Pancreas (tissue), 10 donors: ENCODE data around the gene DSCAML1. TPM values are rescaled to one million over a fixed set of nuclear protein-coding genes. Genes with fewer than 3 reads are reported as not detected.

ENCODE experiments used
- ATAC-seq, 4 donors: fragments of 200-7000 bp; cut with Tn5 transposase; one replicate each; pipeline versions ENCODE4 v1.8.0 to v1.9.1; 2020; ENCODE audit warnings: mild to moderate bottlenecking in 4 of 4, moderate library complexity in 4 of 4
- DNase-seq, 6 donors: peaks; one replicate each; pipeline ENCODE4 v3.0.0-alpha.2; 2020
- FAIRE-seq: peaks from 2 replicates; lab custom pipeline; 2012; peaks lifted over from hg19 to GRCh38; lab: Jason Lieb, UNC
- H3K27ac ChIP-seq, 4 donors: fragments of 200-600 bp; sonication (generic); 1 replicate in 3 of 4; 2 replicates in 1 of 4; pipeline versions ENCODE4 v1.5.0 to v1.8.0; 2020
- H3K27me3 ChIP-seq, 4 donors: fragments of 200-600 bp; one replicate each; pipeline ENCODE4 v1.8.0; 2021
- H3K36me3 ChIP-seq, 3 donors: fragments of 200-600 bp; sonication (generic) in 1 of 3; one replicate each; pipeline versions ENCODE4 v1.5.0 to v1.8.0; 2020 to 2021
- H3K4me1 ChIP-seq, 3 donors: fragments of 200-600 bp; one replicate each; pipeline ENCODE4 v1.8.0; 2021
- H3K4me3 ChIP-seq, 4 donors: fragments of 200-600 bp; sonication (generic) in 2 of 4; one replicate each; pipeline versions ENCODE4 v1.5.0 to v1.8.0; 2020 to 2021
- H3K9me3 ChIP-seq, 4 donors: fragments of 200-600 bp; one replicate each; pipeline ENCODE4 v1.8.0; 2021
- WGBS, 2 donors: extraction: QIAGEN DNeasy Blood & Tissue Kit; methylation state at CpG; one replicate each; pipeline ENCODE4 v1.1.7; 2013; 5-methylcytosine and 5-hydroxymethylcytosine counted together
- intact Hi-C, 3 donors: fragments of 100-400 bp; cut with DNase I; formaldehyde crosslinking; loops; one replicate each; pipeline versions ENCODE4 v1.11.1 to v1.14.2; 2022
- polyA plus RNA-seq, 2 donors: library from polyadenylated mRNA; stranded (reverse); fragments of 200-250 nt; gene quantifications; one replicate each; pipeline ENCODE4 v1.2.3, GENCODE V29; 2013
- total RNA-seq, 6 donors: library from RNA; stranded (reverse); fragmentation: NEBNext Ultra II Directional in 4 of 6; extraction: Animal tissue kit (Norgen Biotek cat#: 25700) in 4 of 6; gene quantifications; one replicate each; pipeline versions ENCODE4 v1.2.1 to v1.2.4, GENCODE V29; 2021 to 2023
- TF ChIP-seq, protein P1 (sequence below), 4 donors: fragments of 200-600 bp; sonication (generic) in 3 of 4; IDR thresholded peaks; one replicate each; pipeline versions ENCODE4 v1.5.0 to v1.8.0; 2021; ENCODE audit warnings: antibody characterized with exemption in 4 of 4
- donor health status: healthy with polysubstance abuse.
- donor health status: DM: no; HTN: no; CAD: no; lungs with moderate emphysema.
- donor health status: DM: no; HTN: no; CAD: no.
- donor health status: control.
- donor health status: control.
- donor health status: Bipolar disorder and iron deficiency.
- donor health status: DM: yes; HTN: yes; CAD: no.
- donor health status: DM: no; HTN: no; CAD: no.
- donor health status: DM: no; HTN: no; CAD: no.
- donor health status: DM: yes; HTN: yes; CAD: no.

The DSCAML1 gene
- total and polyA plus RNA-seq, 8 donors: 0.69 to 2.7 (median 1.8) TPM

DNA sequence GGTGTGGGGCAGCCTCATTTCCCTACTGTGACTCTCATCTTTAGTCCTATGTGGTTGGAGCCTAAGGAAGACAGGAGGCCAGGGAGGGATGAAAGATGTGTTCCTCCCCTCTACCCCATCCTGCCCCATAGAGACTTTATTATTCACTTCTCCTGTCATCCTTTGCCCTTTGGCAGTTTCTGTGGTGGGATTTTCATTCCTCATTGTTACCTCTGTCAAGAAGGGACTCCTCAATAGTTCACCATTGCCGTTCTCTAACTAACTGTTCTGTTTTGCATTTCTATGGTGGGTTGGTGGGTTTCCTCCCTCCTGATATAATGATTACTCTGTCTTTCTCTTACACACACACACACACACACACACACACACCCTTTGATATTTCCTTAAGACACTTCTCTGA lies 202.3 kb downstream of the DSCAML1 start:
- H3K4me1 ChIP-seq: no peaks in the 10 kb centered on the region
- intact Hi-C loops: no loop called here
- no peak for DNase-seq
- no peaks in the 10 kb centered on the region for H3K36me3 ChIP-seq
- no peaks in the 10 kb centered on the region for H3K27me3 ChIP-seq
- no peaks in the 10 kb centered on the region for H3K9me3 ChIP-seq
- no peak for ATAC-seq
- TF ChIP-seq, protein P1, sequence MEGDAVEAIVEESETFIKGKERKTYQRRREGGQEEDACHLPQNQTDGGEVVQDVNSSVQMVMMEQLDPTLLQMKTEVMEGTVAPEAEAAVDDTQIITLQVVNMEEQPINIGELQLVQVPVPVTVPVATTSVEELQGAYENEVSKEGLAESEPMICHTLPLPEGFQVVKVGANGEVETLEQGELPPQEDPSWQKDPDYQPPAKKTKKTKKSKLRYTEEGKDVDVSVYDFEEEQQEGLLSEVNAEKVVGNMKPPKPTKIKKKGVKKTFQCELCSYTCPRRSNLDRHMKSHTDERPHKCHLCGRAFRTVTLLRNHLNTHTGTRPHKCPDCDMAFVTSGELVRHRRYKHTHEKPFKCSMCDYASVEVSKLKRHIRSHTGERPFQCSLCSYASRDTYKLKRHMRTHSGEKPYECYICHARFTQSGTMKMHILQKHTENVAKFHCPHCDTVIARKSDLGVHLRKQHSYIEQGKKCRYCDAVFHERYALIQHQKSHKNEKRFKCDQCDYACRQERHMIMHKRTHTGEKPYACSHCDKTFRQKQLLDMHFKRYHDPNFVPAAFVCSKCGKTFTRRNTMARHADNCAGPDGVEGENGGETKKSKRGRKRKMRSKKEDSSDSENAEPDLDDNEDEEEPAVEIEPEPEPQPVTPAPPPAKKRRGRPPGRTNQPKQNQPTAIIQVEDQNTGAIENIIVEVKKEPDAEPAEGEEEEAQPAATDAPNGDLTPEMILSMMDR (IDR thresholded peaks at IDR 0.05): no peak
- WGBS, 2 donors: 58 to 71% methylated on average over 1 of the region's 1 CpG
- no peak overlapping the region for H3K27ac ChIP-seq
- FAIRE-seq: no peak
- no peak overlapping the region for H3K4me3 ChIP-seq

DNA sequence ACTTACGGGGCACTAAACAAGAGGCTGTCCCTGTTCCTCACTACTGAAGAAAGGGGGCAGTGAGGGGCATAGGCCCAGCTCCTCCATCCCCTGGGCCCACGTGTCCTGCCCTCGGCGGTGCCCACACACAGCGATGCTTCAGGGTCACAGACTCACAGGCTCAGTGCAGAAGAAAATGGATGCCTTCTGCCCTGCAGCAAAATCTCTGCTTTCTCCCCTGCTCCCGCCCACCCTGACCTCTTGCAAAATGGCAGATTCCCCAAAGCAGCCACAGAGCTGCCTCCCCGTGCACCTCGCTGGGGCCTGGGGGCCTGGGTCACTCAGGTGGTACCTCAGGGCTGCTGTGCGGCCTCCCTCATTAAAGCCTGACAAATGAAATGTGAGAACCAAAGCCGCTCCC lies 204.0 kb downstream of the DSCAML1 start:
- TF ChIP-seq, protein P1 (IDR thresholded peaks at IDR 0.05): no peak

GRCh38 chr11:117591316-117592039 lies 205.5 kb downstream of the DSCAML1 start:
- WGBS, 2 donors: 56 to 60% methylated on average over 16 of the region's 16 CpGs
- DNase-seq (no peak), ATAC-seq (no peak), FAIRE-seq (no peak)
- TF ChIP-seq, protein P1 (IDR thresholded peaks at IDR 0.05): no peak
- Histone ChIP-seq H3K4me1 (no peaks in the 10 kb centered on the region), H3K4me3 (no peak overlapping the region), H3K27ac (no peak overlapping the region), H3K9me3 (no peaks in the 10 kb centered on the region), H3K36me3 (no peaks in the 10 kb centered on the region), H3K27me3 (no peaks in the 10 kb centered on the region)
- intact Hi-C loops: no loop called here

More for the DNA sequence above, 204.0 kb downstream of the DSCAML1 start:
- WGBS, 2 donors: 78 to 84% methylated on average over 10 of the region's 10 CpGs
- intact Hi-C loops: no loop called here
- H3K27me3 ChIP-seq: no peaks in the 10 kb centered on the region
- no peak overlapping the region for H3K27ac ChIP-seq
- FAIRE-seq: no peak
- no peaks in the 10 kb centered on the region for H3K36me3 ChIP-seq
- no peak for DNase-seq
- no peak overlapping the region for H3K4me3 ChIP-seq
- no peaks in the 10 kb centered on the region for H3K4me1 ChIP-seq
- ATAC-seq: no peak
- no peaks in the 10 kb centered on the region for H3K9me3 ChIP-seq

DNA sequence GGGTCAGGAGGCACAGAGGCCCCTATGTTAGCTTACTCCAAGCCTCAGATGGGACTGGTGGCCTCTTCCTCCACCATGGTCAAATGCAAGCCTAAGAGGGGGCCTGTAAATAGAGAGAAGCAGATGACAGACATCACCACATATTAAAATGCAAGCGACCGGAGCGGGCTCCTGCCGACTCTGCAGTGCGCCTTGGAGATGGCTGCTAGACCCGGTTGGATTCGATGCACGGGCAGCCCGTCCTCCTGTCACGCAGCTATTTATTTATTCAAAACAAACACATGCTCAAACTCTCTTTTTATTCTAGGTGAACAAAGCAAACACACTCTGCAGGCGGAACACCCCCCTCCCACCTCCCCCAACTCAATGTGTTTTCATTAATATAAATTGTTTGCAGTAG lies 208.0 kb downstream of the DSCAML1 start:
- H3K27ac ChIP-seq: no peak overlapping the region

More for the DNA sequence above, 208.0 kb downstream of the DSCAML1 start:
- H3K27me3 ChIP-seq: no peaks in the 10 kb centered on the region
- no peak overlapping the region for H3K4me3 ChIP-seq
- H3K4me1 ChIP-seq: no peaks in the 10 kb centered on the region
- 25 to 36% methylated on average over 11 of the region's 11 CpGs for WGBS, 2 donors
- ATAC-seq (no peak), FAIRE-seq (no peak), DNase-seq (no peak)
- TF ChIP-seq, protein P1 (IDR thresholded peaks at IDR 0.05): no peak
- no peaks in the 10 kb centered on the region for H3K9me3 ChIP-seq
- intact Hi-C loops: no loop called here
- no peaks in the 10 kb centered on the region for H3K36me3 ChIP-seq
